H1 (cell line): ENCODE results near the gene MAN2A1. TPM values are rescaled to one million over a fixed set of nuclear protein-coding genes. Genes with fewer than 3 reads are reported as not detected.

Experiments used
- BACH1 ChIP-seq: IDR thresholded peaks from 2 replicates; pipeline ENCODE4 v1.6.1; 2012; ENCODE audit warnings: low read length, improper control_type of control experiment
- E2F6 ChIP-seq: IDR thresholded peaks from 2 replicates; pipeline ENCODE4 v1.6.1; 2012; ENCODE audit warnings: inconsistent platforms
- JUN ChIP-seq: IDR thresholded peaks from 2 replicates; pipeline ENCODE4 v1.6.1; 2011; ENCODE audit warnings: low read depth, mild to moderate bottlenecking, improper control_type of control experiment, low read length
- MAFK ChIP-seq: IDR thresholded peaks from 2 replicates; pipeline ENCODE4 v1.6.1; 2012; ENCODE audit warnings: low read depth, mild to moderate bottlenecking, improper control_type of control experiment, low read length
- MAX ChIP-seq: IDR thresholded peaks from 2 replicates; pipeline ENCODE4 v1.6.1; 2012; ENCODE audit warnings: inconsistent platforms
- RBBP5 ChIP-seq: IDR thresholded peaks from 2 replicates; pipeline ENCODE4 v1.7.1; 2012; ENCODE audit warnings: low read depth, mild to moderate bottlenecking, inconsistent platforms, low read length, moderate library complexity, borderline replicate concordance
- polyA plus RNA-seq, 7 experiments: library from polyadenylated mRNA; depleted of rRNA in 3 of 7; stranded (reverse) in 5 of 7; unstranded in 2 of 7; fragments of >200 nt in 5 of 7; fragments of 200-250 nt in 2 of 7; gene quantifications; 1 replicate in 5 of 7; 2 replicates in 1 of 7; 4 replicates in 1 of 7; pipeline versions ENCODE4 v1.2.1 to v1.2.3, GENCODE V29; 2011 to 2013; ENCODE audit warnings: missing spikeins in 2 of 7, mixed read lengths in 2 of 7
- total RNA-seq: library from RNA; stranded (reverse); fragmentation: NEBNext Ultra II Directional; extraction: Animal tissue kit (Norgen Biotek cat#: 25700); gene quantifications from 2 replicates; pipeline ENCODE4 v1.2.1, GENCODE V29; 2021

MAN2A1 gene
- total and polyA plus RNA-seq, 2 of the 8 experiments (the other 6 are each of a cell fraction or from before 2014, with no cell fraction given): 29.1 to 102 TPM

GRCh38 chr5:109901628-109901981 is 211.9 kb downstream of the MAN2A1 start (continued):
- TF ChIP-seq MAFK (no peak), MAX (no peak), BACH1 (no peak), JUN (no peak), RBBP5 (no peak), E2F6 (no peak)
